ENCODE measurements around the gene PROZ. TPM values are rescaled to one million over a fixed set of nuclear protein-coding genes. Genes with fewer than 3 reads are reported as not detected.

Gene PROZ
- total RNA-seq, 1 experiment from 2014 or later: not detected

- DNase-seq (ENCODE audit: low read depth): no peak
Measured at GRCh38 chr13:113204378-113204734, 45.9 kb downstream of the PROZ start.

- DNase-seq (ENCODE audit: low read depth): no peak
Measured at GRCh38 chr13:113205428-113205931, 47.0 kb downstream of the PROZ start.

- no peak for DNase-seq (ENCODE audit: low read depth)
Measured at GRCh38 chr13:113207460-113207859, 49.0 kb downstream of the PROZ start.

GRCh38 chr13:113207890-113208420 lies 49.5 kb downstream of the PROZ start:
- peak; percentile 42 for DNase-seq (ENCODE audit: low read depth)

GRCh38 chr13:113208421-113209335 lies 50.2 kb downstream of the PROZ start, which contains the start of gene PCID2:
TSS of gene PCID2 (minus strand) at chr13:113208669. CDS start at chr13:113208634, 35 bp downstream.
- DNase-seq (ENCODE audit: low read depth): peak; percentile 92

- peak; percentile 82 for DNase-seq (ENCODE audit: low read depth)
Measured at GRCh38 chr13:113209336-113209758, 50.9 kb downstream of the PROZ start, which contains the start of gene CUL4A. TSS of gene CUL4A (plus strand) at chr13:113209613. CDS start at chr13:113209628, 15 bp downstream.

- DNase-seq (ENCODE audit: low read depth): peak; percentile 33
Measured at GRCh38 chr13:113209759-113210421, 51.4 kb downstream of the PROZ start.

GRCh38 chr13:113210833-113211232 lies 52.4 kb downstream of the PROZ start:
- no peak for DNase-seq (ENCODE audit: low read depth)

- no peak for DNase-seq (ENCODE audit: low read depth)
Measured at GRCh38 chr13:113211774-113212173, 53.3 kb downstream of the PROZ start.

GRCh38 chr13:113216254-113217048 lies 58.0 kb downstream of the PROZ start:
- DNase-seq (ENCODE audit: low read depth): peak; percentile 64

GRCh38 chr13:113218586-113218985 lies 60.1 kb downstream of the PROZ start:
- DNase-seq (ENCODE audit: low read depth): no peak

GRCh38 chr13:113219256-113219940 lies 61.0 kb downstream of the PROZ start:
- no peak for DNase-seq (ENCODE audit: low read depth)

- DNase-seq (ENCODE audit: low read depth): no peak
Measured at GRCh38 chr13:113220141-113220598, 61.7 kb downstream of the PROZ start.

- DNase-seq (ENCODE audit: low read depth): peak; percentile 14
Measured at GRCh38 chr13:113220877-113221276, 62.4 kb downstream of the PROZ start.

Other genes with a start within 250 kb of the PROZ start
- gene MCF2L, start 189.4 kb upstream of the PROZ start, total RNA-seq (2014; rRNA removed; shearing (Covaris generic)): 11.3 and 18.7 TPM in 2 replicates
- gene F7, start 52.9 kb upstream of the PROZ start, total RNA-seq (2014; rRNA removed; shearing (Covaris generic)): 0.11 TPM in 1 of 2 replicates, not detected in the other
- gene F10, start 35.8 kb upstream of the PROZ start, total RNA-seq (2014; rRNA removed; shearing (Covaris generic)): not detected in 2 replicates
- 43.3 and 51.1 TPM in 2 replicates for gene PCID2, start 50.0 kb downstream of the PROZ start, total RNA-seq (2014; rRNA removed; shearing (Covaris generic))
- gene CUL4A, start 51.0 kb downstream of the PROZ start, total RNA-seq (2014; rRNA removed; shearing (Covaris generic)): 61.9 and 75.0 TPM in 2 replicates
- 45.6 and 66.7 TPM in 2 replicates for gene LAMP1, start 138.6 kb downstream of the PROZ start, total RNA-seq (2014; rRNA removed; shearing (Covaris generic))
- gene GRTP1, start 205.5 kb downstream of the PROZ start, total RNA-seq (2014; rRNA removed; shearing (Covaris generic)): 1.9 and 6.3 TPM in 2 replicates

Data from Daoy (cell line).